PFSK-1 (cell line): ENCODE data around the gene CA11.

Experiments
- FOXP2 ChIP-seq: optimal IDR thresholded peaks from 2 replicates; pipeline ENCODE3; 2011; ENCODE audit warnings: borderline replicate concordance, control low read depth, inconsistent platforms; ENCODE audit not compliant: insufficient read depth; ENCODE audit errors: extremely low read length, extremely low read depth
- POLR2AphosphoS5 ChIP-seq: IDR thresholded peaks from 2 replicates; pipeline ENCODE4 v1.6.1; 2012; ENCODE audit warnings: low read depth, mild to moderate bottlenecking, control low read depth, low read length, moderate library complexity
- REST ChIP-seq, 2 experiments: IDR thresholded peaks; 2 replicates each; pipeline versions ENCODE4 v1.6.1 to v1.8.0; 2011 to 2012; ENCODE audit warnings: low read depth in 2 of 2, low read length in 2 of 2, control low read depth in 1 of 2, inconsistent platforms in 1 of 2, mild to moderate bottlenecking in 1 of 2, moderate library complexity in 1 of 2; ENCODE audit not compliant: insufficient read depth in 1 of 2
- SIN3A ChIP-seq: IDR thresholded peaks from 2 replicates; pipeline ENCODE4 v1.6.1; 2012; ENCODE audit warnings: mild to moderate bottlenecking, low read length, moderate library complexity, borderline replicate concordance; ENCODE audit not compliant: insufficient read depth
- TAF1 ChIP-seq: IDR thresholded peaks from 2 replicates; pipeline ENCODE4 v1.6.1; 2012; ENCODE audit warnings: low read length, control low read depth, borderline replicate concordance; ENCODE audit not compliant: insufficient read depth

CA11 gene

GRCh38 chr19:48661711-48662090, 15.7 kb upstream of the CA11 start:
- TF ChIP-seq TAF1 (no peak), REST (IDR thresholded peaks at IDR 0.05; ENCODE audit: insufficient read depth in 1 of 2, low read depth in 2 of 2, low read length in 2 of 2) (no peak), SIN3A (no peak), FOXP2 (no peak), POLR2AphosphoS5 (no peak)

- TF ChIP-seq POLR2AphosphoS5 (no peak), REST (IDR thresholded peaks at IDR 0.05; ENCODE audit: insufficient read depth in 1 of 2, low read depth in 2 of 2, low read length in 2 of 2) (no peak), FOXP2 (no peak), TAF1 (no peak), SIN3A (no peak)
Measured at GRCh38 chr19:48660852-48661710, 15.1 kb upstream of the CA11 start.

GRCh38 chr19:48659768-48660167, 13.8 kb upstream of the CA11 start:
- TF ChIP-seq TAF1 (no peak), REST (IDR thresholded peaks at IDR 0.05; ENCODE audit: insufficient read depth in 1 of 2, low read depth in 2 of 2, low read length in 2 of 2) (no peak), SIN3A (no peak), FOXP2 (no peak), POLR2AphosphoS5 (no peak)

- no peak for TF ChIP-seq REST (IDR thresholded peaks at IDR 0.05; ENCODE audit: insufficient read depth in 1 of 2, low read depth in 2 of 2, low read length in 2 of 2)
Measured at GRCh38 chr19:48658483-48658882, 12.5 kb upstream of the CA11 start.

GRCh38 chr19:48656840-48657474, 11.0 kb upstream of the CA11 start:
- TF ChIP-seq REST (IDR thresholded peaks at IDR 0.05; ENCODE audit: insufficient read depth in 1 of 2, low read depth in 2 of 2, low read length in 2 of 2) (no peak), SIN3A (no peak), FOXP2 (no peak), TAF1 (no peak), POLR2AphosphoS5 (no peak)
